GM21526 (cell line): ENCODE results near the gene ARL10.

Source experiments
- ATAC-seq: cut with Tn5 transposase; IDR thresholded peaks from one replicate; pipeline ENCODE4 v1.9.1; 2021; ENCODE audit warnings: moderate library complexity; ENCODE audit not compliant: unreplicated experiment, low FRiP score

ARL10 gene

GRCh38 chr5:176365351-176366231 lies at the start of gene ARL10:
Gene ARL10 (plus strand): TSS chr5:176365487. CDS start chr5:176365564, 77 bp downstream.
- ATAC-seq: no peak

GRCh38 chr5:176317534-176318374 lies 47.5 kb upstream of the ARL10 start:
- ATAC-seq: no peak

- ATAC-seq: no peak
Measured at GRCh38 chr5:176319827-176320554, 45.3 kb upstream of the ARL10 start.

- no peak for ATAC-seq
Measured at GRCh38 chr5:176320577-176320976, 44.7 kb upstream of the ARL10 start.

GRCh38 chr5:176334031-176334770 lies 31.1 kb upstream of the ARL10 start:
- ATAC-seq: no peak

GRCh38 chr5:176337913-176338312 lies 27.4 kb upstream of the ARL10 start:
- ATAC-seq: no peak

- ATAC-seq: no peak
Measured at GRCh38 chr5:176339304-176339703, 26.0 kb upstream of the ARL10 start.

GRCh38 chr5:176341325-176342157 lies 23.7 kb upstream of the ARL10 start:
- no peak for ATAC-seq

GRCh38 chr5:176342158-176342483 lies 23.2 kb upstream of the ARL10 start:
- ATAC-seq: no peak

GRCh38 chr5:176342766-176343458 lies 22.4 kb upstream of the ARL10 start:
- ATAC-seq: no peak

GRCh38 chr5:176350416-176350815 lies 14.9 kb upstream of the ARL10 start:
- ATAC-seq: no peak

- no peak for ATAC-seq
Measured at GRCh38 chr5:176352116-176352878, 13.0 kb upstream of the ARL10 start.

GRCh38 chr5:176353533-176353932 lies 11.8 kb upstream of the ARL10 start:
- no peak for ATAC-seq

- ATAC-seq: no peak
Measured at GRCh38 chr5:176355400-176356178, 9.7 kb upstream of the ARL10 start.

- ATAC-seq: no peak
Measured at GRCh38 chr5:176356179-176356566, 9.1 kb upstream of the ARL10 start.

GRCh38 chr5:176359658-176360057 lies 5.6 kb upstream of the ARL10 start:
- ATAC-seq: no peak

GRCh38 chr5:176360894-176361436 lies 4.3 kb upstream of the ARL10 start:
- no peak for ATAC-seq
